ENCODE results near the gene PTGIS.

DNA sequence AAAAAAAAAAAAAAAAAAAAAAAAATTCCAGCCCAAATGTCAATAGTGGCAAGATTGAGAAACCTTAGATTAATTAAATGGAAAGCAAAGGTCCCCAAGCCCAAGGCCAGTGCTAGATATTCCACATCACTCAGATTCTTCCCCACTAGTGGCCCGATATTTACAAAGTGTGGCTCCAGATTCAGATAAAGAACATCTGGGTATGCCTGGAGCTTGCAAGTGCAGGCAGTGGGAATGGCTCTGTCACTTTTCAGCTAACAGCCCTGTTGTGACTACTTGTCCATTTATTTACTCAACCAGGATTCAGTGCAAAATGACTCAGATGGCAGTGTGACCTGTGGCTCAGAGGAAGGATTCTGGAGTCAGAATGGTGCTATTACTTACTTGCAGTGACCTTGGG lies 77.2 kb downstream of the PTGIS start:
- TF ChIP-seq POLR2A (IDR thresholded peaks at IDR 0.05; ENCODE audit: low read depth, low read length): no peak
- TF ChIP-seq TAF1 (IDR thresholded peaks at IDR 0.05; ENCODE audit: borderline replicate concordance, low read depth, low read length): no peak
